ENCODE data around the gene POU2F2. TPM values are rescaled to one million over a fixed set of nuclear protein-coding genes. Genes with fewer than 3 reads are reported as not detected.
"Not testable (repeated sequence)": the region's sequence is repeated elsewhere in the genome, so short reads cannot be mapped to it uniquely, and the experiment has no call there.

POU2F2 gene
- total RNA-seq, 1 donor from 2014 or later: 1.2 TPM

- no peak overlapping the region for H3K4me3 ChIP-seq
- intact Hi-C loops (cut with micrococcal nuclease): no loop called here
- no peaks in the 10 kb centered on the region for H3K9me3 ChIP-seq (replicated peaks)
- no peak overlapping the region for H3K27ac ChIP-seq (replicated peaks)
- H3K36me3 ChIP-seq: no peaks in the 10 kb centered on the region
- H3K4me1 ChIP-seq: peaks cover 8% of the 10 kb centered on the region
- TF ChIP-seq, protein P1, sequence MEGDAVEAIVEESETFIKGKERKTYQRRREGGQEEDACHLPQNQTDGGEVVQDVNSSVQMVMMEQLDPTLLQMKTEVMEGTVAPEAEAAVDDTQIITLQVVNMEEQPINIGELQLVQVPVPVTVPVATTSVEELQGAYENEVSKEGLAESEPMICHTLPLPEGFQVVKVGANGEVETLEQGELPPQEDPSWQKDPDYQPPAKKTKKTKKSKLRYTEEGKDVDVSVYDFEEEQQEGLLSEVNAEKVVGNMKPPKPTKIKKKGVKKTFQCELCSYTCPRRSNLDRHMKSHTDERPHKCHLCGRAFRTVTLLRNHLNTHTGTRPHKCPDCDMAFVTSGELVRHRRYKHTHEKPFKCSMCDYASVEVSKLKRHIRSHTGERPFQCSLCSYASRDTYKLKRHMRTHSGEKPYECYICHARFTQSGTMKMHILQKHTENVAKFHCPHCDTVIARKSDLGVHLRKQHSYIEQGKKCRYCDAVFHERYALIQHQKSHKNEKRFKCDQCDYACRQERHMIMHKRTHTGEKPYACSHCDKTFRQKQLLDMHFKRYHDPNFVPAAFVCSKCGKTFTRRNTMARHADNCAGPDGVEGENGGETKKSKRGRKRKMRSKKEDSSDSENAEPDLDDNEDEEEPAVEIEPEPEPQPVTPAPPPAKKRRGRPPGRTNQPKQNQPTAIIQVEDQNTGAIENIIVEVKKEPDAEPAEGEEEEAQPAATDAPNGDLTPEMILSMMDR (IDR thresholded peaks at IDR 0.05; ENCODE audit: borderline replicate concordance): no peak
- peaks cover 42% of the 10 kb centered on the region for H3K27me3 ChIP-seq (ENCODE audit: low read depth)
- DNase-seq: no peak
Measured at GRCh38 chr19:42105368-42105767, 26.9 kb downstream of the POU2F2 start.

GRCh38 chr19:42102877-42103276 is 29.4 kb downstream of the POU2F2 start:
- Histone ChIP-seq H3K4me3 (no peak overlapping the region), H3K27ac (replicated peaks) (no peak overlapping the region), H3K9me3 (replicated peaks) (no peaks in the 10 kb centered on the region), H3K36me3 (no peaks in the 10 kb centered on the region), H3K4me1 (no peaks in the 10 kb centered on the region), H3K27me3 (ENCODE audit: low read depth) (peaks cover 39% of the 10 kb centered on the region)
- intact Hi-C loops (cut with micrococcal nuclease): no loop called here
- TF ChIP-seq, protein P1 (IDR thresholded peaks at IDR 0.05; ENCODE audit: borderline replicate concordance): no peak
- DNase-seq: no peak

- H3K9me3 ChIP-seq (replicated peaks); H3K4me1 ChIP-seq; H3K4me3 ChIP-seq; H3K27ac ChIP-seq (replicated peaks); intact Hi-C loops (cut with micrococcal nuclease); DNase-seq; H3K36me3 ChIP-seq: not testable (repeated sequence)
- H3K27me3 ChIP-seq (ENCODE audit: low read depth): peaks cover 39% of the 10 kb centered on the region
Measured at GRCh38 chr19:42100241-42100640, 32.0 kb downstream of the POU2F2 start.

GRCh38 chr19:42099336-42099925 is 32.8 kb downstream of the POU2F2 start:
- Histone ChIP-seq H3K27me3 (ENCODE audit: low read depth) (peaks cover 40% of the 10 kb centered on the region), H3K4me3 (no peak overlapping the region), H3K4me1 (no peaks in the 10 kb centered on the region), H3K36me3 (no peaks in the 10 kb centered on the region), H3K9me3 (replicated peaks) (no peaks in the 10 kb centered on the region), H3K27ac (replicated peaks) (no peak overlapping the region)
- TF ChIP-seq, protein P1 (IDR thresholded peaks at IDR 0.05; ENCODE audit: borderline replicate concordance): no peak
- DNase-seq: no peak
- intact Hi-C loops (cut with micrococcal nuclease): no loop called here

DNA sequence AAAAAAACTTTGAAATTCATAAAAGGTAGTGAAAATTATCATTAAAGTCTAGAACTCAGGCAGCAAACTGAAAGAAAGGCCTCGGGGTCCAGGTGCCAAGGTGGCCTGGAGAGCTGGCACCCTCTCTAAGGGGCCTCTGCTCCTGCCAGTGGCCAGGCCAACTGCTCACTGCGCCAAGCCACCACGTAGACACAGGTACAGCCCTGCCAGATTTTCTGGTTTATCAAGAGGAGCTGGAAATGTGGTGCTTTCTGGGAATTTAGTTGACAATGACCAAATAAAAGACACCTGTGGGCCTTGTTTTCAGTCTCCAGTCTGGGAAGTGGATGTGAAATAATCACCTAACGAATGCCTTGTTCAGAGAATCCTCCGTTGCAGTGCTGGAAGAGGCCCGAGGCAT is 33.5 kb downstream of the POU2F2 start:
- H3K4me1 ChIP-seq: no peaks in the 10 kb centered on the region
- intact Hi-C loops (cut with micrococcal nuclease): no loop called here
- no peaks in the 10 kb centered on the region for H3K36me3 ChIP-seq
- peaks cover 35% of the 10 kb centered on the region for H3K27me3 ChIP-seq (ENCODE audit: low read depth)
- TF ChIP-seq, protein P1 (IDR thresholded peaks at IDR 0.05; ENCODE audit: borderline replicate concordance): no peak
- H3K9me3 ChIP-seq (replicated peaks): no peaks in the 10 kb centered on the region
- H3K27ac ChIP-seq (replicated peaks): no peak overlapping the region
- DNase-seq: no peak
- no peak overlapping the region for H3K4me3 ChIP-seq

DNA sequence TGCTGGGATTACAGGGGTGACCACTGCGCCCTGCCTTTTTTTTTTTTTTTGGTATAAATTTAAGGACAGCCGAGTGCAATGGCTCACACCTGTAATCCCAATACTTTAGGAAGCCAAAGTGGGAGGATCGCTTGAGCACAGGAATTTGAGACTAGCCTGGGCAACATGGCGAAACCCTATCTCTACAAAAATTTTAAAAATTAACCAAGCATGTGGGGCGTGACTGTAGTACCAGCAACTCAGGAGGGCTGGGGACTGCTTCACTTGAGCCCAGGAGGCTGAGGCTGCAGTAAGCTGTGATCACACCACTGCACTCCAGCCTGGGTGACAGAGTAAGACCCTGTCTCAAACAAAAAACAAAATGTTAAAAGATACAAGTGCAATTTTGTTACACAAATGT is 34.8 kb downstream of the POU2F2 start:
- Histone ChIP-seq H3K27me3 (ENCODE audit: low read depth) (peaks cover 27% of the 10 kb centered on the region), H3K27ac (replicated peaks) (no peak overlapping the region), H3K9me3 (replicated peaks) (no peaks in the 10 kb centered on the region), H3K4me3 (no peak overlapping the region), H3K4me1 (no peaks in the 10 kb centered on the region), H3K36me3 (no peaks in the 10 kb centered on the region)
- intact Hi-C loops (cut with micrococcal nuclease): no loop called here
- no peak for DNase-seq
- TF ChIP-seq, protein P1 (IDR thresholded peaks at IDR 0.05; ENCODE audit: borderline replicate concordance): no peak

Data from left ventricle myocardium inferior (tissue), 1 donor.